Measurements from ENCODE around the gene HAPLN3. TPM values are rescaled to one million over a fixed set of nuclear protein-coding genes. Genes with fewer than 3 reads are reported as not detected.

The HAPLN3 gene
- total RNA-seq, result 14.7 and 115 TPM in 2 replicates

GRCh38 chr15:88894819-88895767 is at the start of gene HAPLN3:
Gene HAPLN3, minus strand, starts transcription at chr15:88895544. Its CDS starts 8,246 bp downstream, at chr15:88887298.

GRCh38 chr15:88913017-88913849 is 17.9 kb upstream of the HAPLN3 start, which contains the start of gene MFGE8:
Gene MFGE8, minus strand, starts transcription at chr15:88913379. Its CDS starts 60 bp downstream, at chr15:88913319.

Other genes with a start within 250 kb of the HAPLN3 start
- gene ACAN, start 92.1 kb downstream of the HAPLN3 start, total RNA-seq, result 0.25 and 8.9 TPM in 2 replicates
- 28.7 and 90.1 TPM in 2 replicates for gene MFGE8, start 17.8 kb upstream of the HAPLN3 start, total RNA-seq
- 16.0 and 80.1 TPM in 2 replicates for gene ABHD2, start 192.9 kb upstream of the HAPLN3 start, total RNA-seq